GM12801 (cell line): Measurements from ENCODE around the gene CEP250.

Source experiments
- TF ChIP-seq, protein P1 (sequence below): IDR thresholded peaks from one replicate; pipeline ENCODE4 v1.5.1; 2011; ENCODE audit warnings: control low read depth; ENCODE audit not compliant: insufficient read length; ENCODE audit errors: extremely low read depth

Gene CEP250

DNA sequence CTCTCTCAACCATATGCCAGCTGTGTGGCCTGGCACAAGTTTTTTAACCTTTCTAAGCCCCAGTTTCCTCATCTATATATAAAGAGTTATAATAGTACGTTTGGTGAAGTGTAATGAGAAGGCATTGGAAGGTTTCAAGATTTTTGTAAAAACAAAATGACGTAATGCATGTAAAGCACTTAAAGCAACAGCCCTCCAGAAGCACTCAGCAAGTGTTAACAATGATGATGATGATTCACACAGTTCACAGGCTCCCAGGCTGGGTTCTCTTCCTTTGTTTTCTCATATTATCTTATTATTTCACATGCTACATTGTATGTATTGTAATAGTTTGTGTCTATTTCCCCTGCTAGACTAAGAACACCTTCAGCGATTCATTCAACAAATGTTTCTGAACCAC lies 6.2 kb downstream of the CEP250 start:
- TF ChIP-seq, protein P1, sequence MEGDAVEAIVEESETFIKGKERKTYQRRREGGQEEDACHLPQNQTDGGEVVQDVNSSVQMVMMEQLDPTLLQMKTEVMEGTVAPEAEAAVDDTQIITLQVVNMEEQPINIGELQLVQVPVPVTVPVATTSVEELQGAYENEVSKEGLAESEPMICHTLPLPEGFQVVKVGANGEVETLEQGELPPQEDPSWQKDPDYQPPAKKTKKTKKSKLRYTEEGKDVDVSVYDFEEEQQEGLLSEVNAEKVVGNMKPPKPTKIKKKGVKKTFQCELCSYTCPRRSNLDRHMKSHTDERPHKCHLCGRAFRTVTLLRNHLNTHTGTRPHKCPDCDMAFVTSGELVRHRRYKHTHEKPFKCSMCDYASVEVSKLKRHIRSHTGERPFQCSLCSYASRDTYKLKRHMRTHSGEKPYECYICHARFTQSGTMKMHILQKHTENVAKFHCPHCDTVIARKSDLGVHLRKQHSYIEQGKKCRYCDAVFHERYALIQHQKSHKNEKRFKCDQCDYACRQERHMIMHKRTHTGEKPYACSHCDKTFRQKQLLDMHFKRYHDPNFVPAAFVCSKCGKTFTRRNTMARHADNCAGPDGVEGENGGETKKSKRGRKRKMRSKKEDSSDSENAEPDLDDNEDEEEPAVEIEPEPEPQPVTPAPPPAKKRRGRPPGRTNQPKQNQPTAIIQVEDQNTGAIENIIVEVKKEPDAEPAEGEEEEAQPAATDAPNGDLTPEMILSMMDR = no peak

DNA sequence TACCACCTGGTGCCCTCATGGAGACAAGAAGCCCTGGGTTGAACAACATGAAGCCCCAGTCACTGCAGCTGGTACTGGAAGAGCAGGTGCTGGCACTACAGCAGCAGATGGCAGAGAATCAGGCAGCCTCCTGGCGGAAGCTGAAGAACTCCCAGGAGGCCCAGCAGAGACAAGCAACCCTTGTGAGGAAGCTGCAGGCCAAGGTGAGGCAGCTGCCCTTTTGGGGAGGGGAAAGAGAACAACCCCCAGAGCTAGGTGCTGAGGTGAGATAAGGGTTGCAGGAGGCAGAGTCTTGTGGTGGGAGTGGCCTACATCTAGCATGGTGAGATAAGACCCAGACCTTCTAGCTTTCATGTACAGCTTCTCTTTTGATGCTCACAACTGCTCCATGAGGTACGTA lies 7.0 kb downstream of the CEP250 start:
- TF ChIP-seq, protein P1 = no peak

DNA sequence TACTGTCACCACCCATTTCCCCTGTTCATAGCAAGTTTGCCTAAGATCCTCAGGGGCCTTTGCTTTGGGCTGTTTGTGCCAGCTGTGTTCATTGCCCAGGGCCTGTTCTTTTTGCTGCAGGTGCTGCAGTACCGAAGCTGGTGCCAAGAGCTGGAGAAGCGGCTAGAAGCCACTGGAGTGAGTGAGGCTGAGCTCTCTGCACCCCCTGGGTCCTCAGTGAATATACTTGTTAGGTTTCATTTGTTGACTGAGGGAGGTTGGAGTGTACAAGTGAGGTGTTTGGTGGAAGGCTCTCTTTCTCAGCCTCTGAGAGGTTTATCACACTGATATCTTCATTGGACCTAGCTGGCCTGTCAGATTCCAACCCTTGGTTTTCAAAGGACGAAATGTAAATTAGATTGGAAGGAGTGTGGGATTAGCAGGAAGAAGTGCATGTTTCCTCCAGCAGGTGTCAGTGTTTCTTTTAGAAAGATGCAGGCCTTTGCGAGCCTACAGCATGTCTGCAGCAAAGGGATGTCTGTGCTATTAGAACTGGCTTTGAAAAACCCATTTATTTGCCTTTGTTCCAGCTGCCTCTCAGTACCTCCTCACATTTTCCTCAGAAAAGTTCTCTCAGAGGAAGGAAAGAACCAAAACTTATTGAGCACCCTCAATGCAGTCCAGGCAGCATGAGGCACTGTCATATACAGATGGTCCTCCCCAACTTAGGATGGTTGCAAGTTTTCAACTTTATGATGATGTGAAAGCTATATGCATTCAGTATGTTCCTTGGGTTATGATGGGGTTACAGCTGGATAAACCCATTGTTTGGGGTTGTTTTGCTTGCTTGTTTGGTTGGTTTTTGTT lies 8.3 kb downstream of the CEP250 start:
- TF ChIP-seq, protein P1 = no peak

DNA sequence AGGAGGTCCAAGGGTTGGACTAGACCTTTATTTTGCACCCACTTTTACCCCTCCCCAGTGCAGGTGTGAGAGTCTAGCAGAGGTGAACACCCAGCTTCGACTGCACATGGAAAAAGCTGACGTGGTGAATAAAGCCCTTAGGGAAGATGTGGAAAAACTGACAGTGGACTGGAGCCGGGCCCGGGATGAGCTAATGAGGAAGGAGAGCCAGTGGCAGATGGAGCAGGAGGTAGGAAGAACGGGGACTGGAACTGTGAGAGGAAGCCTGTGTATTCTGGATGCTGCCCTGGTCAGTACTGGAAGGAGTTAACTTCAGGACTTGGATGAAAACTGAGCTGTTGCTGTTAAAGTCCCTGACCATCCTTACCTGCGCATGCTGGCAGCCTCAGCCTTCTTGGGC lies 10.6 kb downstream of the CEP250 start:
- TF ChIP-seq, protein P1 = no peak

DNA sequence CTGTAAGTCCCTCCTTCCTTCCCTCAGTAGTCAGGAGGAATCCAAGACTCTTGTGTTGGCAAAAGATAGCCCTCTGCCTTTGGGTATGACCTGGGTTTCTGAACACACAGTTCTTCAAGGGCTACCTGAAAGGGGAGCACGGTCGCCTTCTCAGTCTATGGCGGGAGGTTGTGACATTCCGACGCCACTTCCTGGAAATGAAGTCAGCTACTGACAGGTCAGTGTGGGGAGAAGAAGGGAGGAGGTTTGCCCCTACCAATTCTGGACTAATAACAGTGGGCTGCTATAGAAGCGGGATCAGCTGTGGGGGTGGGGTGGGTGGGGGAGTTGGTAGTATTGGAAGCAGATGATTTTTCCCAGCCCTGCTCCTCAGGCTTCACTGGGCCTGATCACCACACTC lies 11.5 kb downstream of the CEP250 start:
- TF ChIP-seq, protein P1 = no peak

DNA sequence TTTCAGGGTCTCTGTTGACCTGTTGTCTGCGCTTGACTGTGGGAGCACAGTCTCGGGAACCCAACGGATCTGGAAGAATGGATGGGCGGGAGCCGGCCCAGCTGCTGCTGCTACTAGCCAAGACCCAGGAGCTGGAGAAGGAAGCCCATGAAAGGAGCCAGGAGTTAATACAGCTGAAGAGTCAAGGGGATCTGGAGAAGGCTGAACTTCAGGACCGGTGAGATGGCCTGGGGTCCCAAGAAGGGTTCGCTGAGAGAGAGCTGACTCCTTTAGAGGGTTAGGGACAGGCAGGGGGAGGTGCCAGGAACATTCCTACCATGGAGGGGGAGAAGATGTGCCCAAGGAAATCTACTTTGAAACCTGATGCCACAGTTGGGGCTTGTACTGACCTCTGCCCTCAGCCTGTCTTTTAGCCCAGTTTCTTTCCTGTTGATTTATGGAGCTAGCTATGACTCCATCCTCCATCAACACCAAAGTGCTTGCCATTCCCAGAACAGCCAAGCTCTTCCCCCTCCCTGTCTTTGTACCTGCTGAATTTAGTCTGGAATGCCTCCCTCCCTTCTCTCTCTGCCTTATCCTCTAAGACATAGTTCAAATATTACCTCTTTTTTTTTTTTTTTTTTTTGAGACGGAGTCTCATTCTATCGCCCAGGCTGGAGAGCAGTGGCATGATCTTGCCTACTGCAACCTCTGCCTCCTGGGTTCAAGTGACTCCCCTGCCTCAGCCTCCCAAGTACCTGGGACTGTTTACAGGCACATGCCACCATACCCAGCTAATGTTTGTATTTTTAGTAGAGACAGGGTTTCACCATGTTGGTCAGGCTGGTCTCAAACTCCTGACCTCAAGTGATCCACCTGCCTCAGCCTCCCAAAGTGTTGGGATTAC lies 12.2 kb downstream of the CEP250 start:
- TF ChIP-seq, protein P1 = no peak

DNA sequence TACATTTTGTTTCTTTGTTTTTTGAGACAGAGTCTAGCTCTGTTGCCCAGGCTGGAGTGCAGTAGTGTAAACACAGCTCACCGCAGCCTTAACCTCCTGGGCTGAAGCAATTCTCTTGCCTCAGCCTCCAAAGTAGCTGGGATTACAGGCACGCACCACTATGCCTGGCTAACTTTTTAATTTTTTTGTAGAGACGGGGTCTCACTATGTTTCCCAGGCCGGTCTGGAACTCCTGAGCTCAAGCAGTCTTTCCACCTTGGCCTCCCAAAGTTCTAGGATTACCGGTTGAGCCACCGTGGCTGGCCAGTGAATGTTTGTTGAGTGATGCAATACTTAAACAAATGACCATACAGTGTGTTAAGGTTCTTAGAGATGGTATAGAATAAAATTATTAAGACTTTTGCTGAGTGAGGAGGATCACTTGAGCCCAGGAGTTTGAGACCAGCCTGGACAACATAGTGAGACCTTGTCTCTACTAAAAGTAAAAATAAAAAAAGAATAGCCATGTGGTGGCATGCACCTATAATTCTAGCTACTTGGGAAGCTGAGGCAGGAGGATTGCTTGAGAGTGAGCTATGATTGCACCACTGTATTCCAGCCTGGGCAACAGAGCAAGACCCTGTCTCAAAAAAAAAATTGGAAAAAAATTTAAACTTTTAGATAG lies 13.4 kb downstream of the CEP250 start:
- TF ChIP-seq, protein P1 = no peak
